PC-9 (cell line): ENCODE results near the gene PUM1. TPM values are rescaled to one million over a fixed set of nuclear protein-coding genes. Genes with fewer than 3 reads are reported as not detected.

ENCODE experiments used
- BruUV-seq: library from RNA; stranded (reverse); fragments of 400-500 nt; replicated peaks from 2 replicates; lab custom pipeline; 2021; lab: Mats Ljungman, UMichigan
- CTCF ChIA-PET: fragments of 300-600 bp; sonication (Branson Sonifier 250); formaldehyde crosslinking; loops from one replicate; lab custom pipeline; 2022; ENCODE audit warnings: antibody characterized with exemption; lab: Charles Lee
- POLR2A ChIA-PET: fragments of 300-600 bp; sonication (Branson Sonifier 250); formaldehyde crosslinking; loops from one replicate; lab custom pipeline; 2022; ENCODE audit warnings: antibody characterized with exemption; ENCODE audit not compliant: unreplicated experiment; lab: Charles Lee
- DNase-seq, 2 experiments: peaks; one replicate each; pipeline versions ENCODE4 v3.0.0 to v3.0.0-alpha.2; 2015 to 2022; ENCODE audit warnings: mixed read lengths in 1 of 2
- H2AFZ ChIP-seq: fragments of 200-600 bp; sonication (generic); 2 replicates; pipeline ENCODE4 v1.8.1; 2017; ENCODE audit warnings: antibody characterized with exemption
- H3F3A ChIP-seq: fragments of 200-600 bp; sonication (generic); 2 replicates; pipeline ENCODE4 v1.8.1; 2017; ENCODE audit warnings: antibody characterized with exemption, mild to moderate bottlenecking, low read depth; ENCODE audit not compliant: insufficient read depth
- H3K27ac ChIP-seq: fragments of 200-600 bp; sonication (generic); 2 replicates; pipeline ENCODE4 v1.6.1; 2016; ENCODE audit warnings: mixed run types
- H3K27me3 ChIP-seq: fragments of 200-600 bp; sonication (generic); 2 replicates; pipeline ENCODE4 v1.6.1; 2016; ENCODE audit warnings: low read depth, mixed run types; ENCODE audit not compliant: insufficient read depth
- H3K36me3 ChIP-seq: fragments of 200-600 bp; sonication (generic); 2 replicates; pipeline ENCODE4 v1.6.1; 2016; ENCODE audit warnings: low read depth, mixed run types
- H3K4me1 ChIP-seq: fragments of 200-600 bp; sonication (generic); replicated peaks from 2 replicates; pipeline ENCODE4 v1.6.1; 2016; ENCODE audit warnings: mixed run types; ENCODE audit not compliant: insufficient read depth
- H3K4me2 ChIP-seq: fragments of 200-600 bp; sonication (generic); 2 replicates; pipeline ENCODE4 v1.6.1; 2017; ENCODE audit warnings: mixed run types
- H3K4me3 ChIP-seq: fragments of 200-600 bp; sonication (generic); 2 replicates; pipeline ENCODE4 v1.6.1; 2016; ENCODE audit warnings: mixed run types
- H3K79me2 ChIP-seq: fragments of 200-600 bp; sonication (generic); 2 replicates; pipeline ENCODE4 v1.6.1; 2017; ENCODE audit warnings: low read depth, mixed run types
- H3K9me2 ChIP-seq: fragments of 200-600 bp; sonication (generic); 2 replicates; pipeline ENCODE4 v1.8.1; 2017; ENCODE audit warnings: mild to moderate bottlenecking; ENCODE audit not compliant: insufficient read depth
- H3K9me3 ChIP-seq: fragments of 200-600 bp; sonication (generic); 2 replicates; pipeline ENCODE4 v1.8.1; 2016; ENCODE audit warnings: low read depth; ENCODE audit not compliant: insufficient read depth
- H4K20me1 ChIP-seq: fragments of 200-600 bp; sonication (generic); 2 replicates; pipeline ENCODE4 v1.8.1; 2017; ENCODE audit not compliant: insufficient read depth
- EZH2 ChIP-seq: fragments of 200-600 bp; sonication (generic); IDR thresholded peaks from 2 replicates; pipeline ENCODE4 v1.8.0; 2017; ENCODE audit warnings: antibody characterized with exemption, low read depth
- intact Hi-C: fragments of 100-400 bp; cut with micrococcal nuclease; formaldehyde crosslinking; loops from one replicate; pipeline ENCODE4 v1.10.0; 2022; ENCODE audit not compliant: unreplicated experiment
- total RNA-seq: library from RNA; stranded (reverse); gene quantifications from 2 replicates; pipeline ENCODE4 v1.2.3, GENCODE V29; 2021
- TF ChIP-seq, protein P1 (sequence below): fragments of 200-600 bp; sonication (generic); conservative IDR thresholded peaks from 2 replicates; pipeline ENCODE4 v1.6.1; 2017; ENCODE audit warnings: mixed run types, antibody characterized with exemption, mild to moderate bottlenecking, moderate library complexity

Gene PUM1
- total RNA-seq, 1 experiment from 2014 or later, result 117 TPM

- TF ChIP-seq, protein P1, sequence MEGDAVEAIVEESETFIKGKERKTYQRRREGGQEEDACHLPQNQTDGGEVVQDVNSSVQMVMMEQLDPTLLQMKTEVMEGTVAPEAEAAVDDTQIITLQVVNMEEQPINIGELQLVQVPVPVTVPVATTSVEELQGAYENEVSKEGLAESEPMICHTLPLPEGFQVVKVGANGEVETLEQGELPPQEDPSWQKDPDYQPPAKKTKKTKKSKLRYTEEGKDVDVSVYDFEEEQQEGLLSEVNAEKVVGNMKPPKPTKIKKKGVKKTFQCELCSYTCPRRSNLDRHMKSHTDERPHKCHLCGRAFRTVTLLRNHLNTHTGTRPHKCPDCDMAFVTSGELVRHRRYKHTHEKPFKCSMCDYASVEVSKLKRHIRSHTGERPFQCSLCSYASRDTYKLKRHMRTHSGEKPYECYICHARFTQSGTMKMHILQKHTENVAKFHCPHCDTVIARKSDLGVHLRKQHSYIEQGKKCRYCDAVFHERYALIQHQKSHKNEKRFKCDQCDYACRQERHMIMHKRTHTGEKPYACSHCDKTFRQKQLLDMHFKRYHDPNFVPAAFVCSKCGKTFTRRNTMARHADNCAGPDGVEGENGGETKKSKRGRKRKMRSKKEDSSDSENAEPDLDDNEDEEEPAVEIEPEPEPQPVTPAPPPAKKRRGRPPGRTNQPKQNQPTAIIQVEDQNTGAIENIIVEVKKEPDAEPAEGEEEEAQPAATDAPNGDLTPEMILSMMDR, result no peak
These were observed 171.0 kb downstream of the PUM1 start for GRCh38 chr1:30894508-30894973.

DNA sequence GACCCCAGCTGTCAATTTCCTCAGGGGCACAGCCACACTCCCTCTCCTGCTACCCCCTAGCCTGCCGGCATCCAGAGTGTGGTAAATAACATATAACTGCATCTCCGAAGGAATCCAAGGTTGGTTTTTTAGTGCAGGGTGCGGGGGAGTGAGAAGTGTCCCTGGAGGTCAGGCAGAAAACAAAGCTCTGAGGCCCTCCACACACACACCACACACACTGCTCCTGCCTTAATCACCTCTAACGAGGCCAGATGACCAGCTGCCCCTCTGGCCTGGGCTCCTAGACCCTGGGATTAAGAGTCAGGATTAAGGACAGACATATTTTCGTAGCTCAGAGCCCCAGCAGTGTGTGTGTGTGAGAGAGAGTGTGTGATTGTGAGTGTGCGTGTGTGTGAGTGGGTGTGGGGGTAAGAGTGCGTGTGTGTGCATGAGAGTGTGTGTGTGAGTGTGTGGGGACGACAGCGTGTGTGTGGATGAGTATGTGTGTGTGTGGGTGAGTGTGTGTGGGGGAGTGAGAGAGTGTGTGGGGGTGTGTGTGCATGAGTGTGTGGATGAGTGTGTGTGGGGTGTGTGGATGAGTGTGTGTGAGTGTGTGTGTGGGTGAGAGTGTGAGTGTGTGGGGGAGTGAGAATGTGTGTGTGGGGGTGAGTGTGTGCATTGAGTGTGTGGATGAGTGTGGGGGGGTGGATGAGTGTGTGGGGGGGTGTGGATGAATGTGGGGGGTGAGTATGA, 171.6 kb downstream of the PUM1 start:
- no peaks in the 10 kb centered on the region for H3K79me2 ChIP-seq
- no peak overlapping the region for H3K4me2 ChIP-seq
- H3K36me3 ChIP-seq, result no peaks in the 10 kb centered on the region
- H3K27me3 ChIP-seq, result no peaks in the 10 kb centered on the region
- no peaks in the 10 kb centered on the region for H3F3A ChIP-seq
- no peak overlapping the region for H2AFZ ChIP-seq
- CTCF ChIA-PET, result no interaction called here
- no peaks in the 10 kb centered on the region for H3K4me1 ChIP-seq
- POLR2A ChIA-PET, result no interaction called here
- no peaks in the 10 kb centered on the region for H4K20me1 ChIP-seq
- no peak overlapping the region for H3K27ac ChIP-seq
- TF ChIP-seq, protein P1, result no peak
- TF ChIP-seq EZH2, result no peak
- BruUV-seq, result no TSS peak
- no peaks in the 10 kb centered on the region for H3K9me3 ChIP-seq
- H3K4me3 ChIP-seq, result no peak overlapping the region
- no peaks in the 10 kb centered on the region for H3K9me2 ChIP-seq
- intact Hi-C loops, result no loop called here
- DNase-seq, result no peak

More at GRCh38 chr1:30894508-30894973, 171.0 kb downstream of the PUM1 start:
- Histone ChIP-seq H3F3A (no peaks in the 10 kb centered on the region), H4K20me1 (no peaks in the 10 kb centered on the region), H3K9me2 (no peaks in the 10 kb centered on the region), H3K4me2 (no peak overlapping the region), H3K4me3 (no peak overlapping the region), H3K27me3 (no peaks in the 10 kb centered on the region), H3K4me1 (no peaks in the 10 kb centered on the region), H2AFZ (no peak overlapping the region), H3K79me2 (no peaks in the 10 kb centered on the region), H3K9me3 (no peaks in the 10 kb centered on the region), H3K36me3 (no peaks in the 10 kb centered on the region), H3K27ac (no peak overlapping the region)
- intact Hi-C loops, result no loop called here
- POLR2A ChIA-PET, result interaction anchor here (0.7 kb wide), 1 partner anchor 19 kb away, joined by 3 read pairs; no protein-coding TSS in a partner anchor
- CTCF ChIA-PET, result no interaction called here
- DNase-seq, result no peak
- no TSS peak for BruUV-seq

GRCh38 chr1:30892671-30893073, 172.8 kb downstream of the PUM1 start:
- no peaks in the 10 kb centered on the region for H4K20me1 ChIP-seq
- no peaks in the 10 kb centered on the region for H3K9me3 ChIP-seq
- no peak overlapping the region for H3K4me2 ChIP-seq
- H3F3A ChIP-seq, result no peaks in the 10 kb centered on the region
- POLR2A ChIA-PET, result no interaction called here
- TF ChIP-seq, protein P1, result no peak
- no peak for TF ChIP-seq EZH2
- intact Hi-C loops, result no loop called here
- no peak overlapping the region for H3K4me3 ChIP-seq
- no peaks in the 10 kb centered on the region for H3K27me3 ChIP-seq
- H3K9me2 ChIP-seq, result no peaks in the 10 kb centered on the region
- CTCF ChIA-PET, result no interaction called here
- BruUV-seq, result no TSS peak
- no peaks in the 10 kb centered on the region for H3K4me1 ChIP-seq
- no peak for DNase-seq
- H3K27ac ChIP-seq, result no peak overlapping the region
- no peaks in the 10 kb centered on the region for H3K79me2 ChIP-seq
- H2AFZ ChIP-seq, result no peak overlapping the region
- no peaks in the 10 kb centered on the region for H3K36me3 ChIP-seq
